GM12878 (cell line): ENCODE results near the gene DPM2. TPM values are rescaled to one million over a fixed set of nuclear protein-coding genes. Genes with fewer than 3 reads are reported as not detected.

ENCODE experiments used
- ATAC-seq: fragments of 200-7000 bp; cut with Tn5 transposase; 3 replicates; pipeline ENCODE4 v1.9.1; 2020; ENCODE audit warnings: mild to moderate bottlenecking, moderate library complexity
- BruUV-seq: library from RNA; stranded (reverse); fragments of 400-500 nt; replicated peaks from 2 replicates; lab custom pipeline; 2021; lab: Mats Ljungman, UMichigan
- CTCF ChIA-PET: fragments of 300-600 bp; sonication (Branson Sonifier 250); formaldehyde crosslinking; extraction: SDS; loops from one replicate; lab custom pipeline; 2021; ENCODE audit warnings: inconsistent platforms; lab: Yijun Ruan, JAX
- POLR2A ChIA-PET: fragments of 350-600 bp; formaldehyde crosslinking; extraction: SDS; loops from one replicate; lab custom pipeline; 2021; ENCODE audit warnings: inconsistent platforms; lab: Charles Lee
- RAD21 ChIA-PET: fragments of 300-600 bp; sonication (Branson Sonifier 250); formaldehyde crosslinking; loops from one replicate; lab custom pipeline; 2023; ENCODE audit warnings: antibody characterized with exemption; ENCODE audit not compliant: unreplicated experiment; lab: Charles Lee
- SMC1A ChIA-PET: fragments of 300-600 bp; sonication (Branson Sonifier 250); formaldehyde crosslinking; loops from one replicate; lab custom pipeline; 2023; ENCODE audit not compliant: unreplicated experiment, uncharacterized antibody; lab: Charles Lee
- DNase-seq: peaks from one replicate; pipeline ENCODE4 v3.0.0-alpha.2; 2011; ENCODE audit warnings: low read depth, low spot score
- FAIRE-seq: peaks from 3 replicates; lab custom pipeline; 2011; peaks lifted over from hg19 to GRCh38; lab: Jason Lieb, UNC
- H2AFZ ChIP-seq: 2 replicates; pipeline ENCODE4 v1.6.0; 2011; ENCODE audit warnings: low read depth, low read length, control low read depth; ENCODE audit not compliant: control insufficient read depth
- H3K27ac ChIP-seq: 2 replicates; pipeline ENCODE4 v1.5.1; 2011; ENCODE audit warnings: control low read depth; ENCODE audit not compliant: control insufficient read depth, insufficient read depth
- H3K27me3 ChIP-seq, 2 experiments: replicated peaks in 1 of 2; 2 replicates each; pipeline versions ENCODE4 v1.6.0 to v1.6.1; 2011; ENCODE audit warnings: low read length in 1 of 2; ENCODE audit not compliant: control insufficient read depth in 2 of 2, insufficient read depth in 2 of 2
- H3K36me3 ChIP-seq, 2 experiments: 2 replicates each; pipeline ENCODE4 v1.5.1; 2011; ENCODE audit warnings: low read length in 1 of 2; ENCODE audit not compliant: control insufficient read depth in 2 of 2, insufficient read depth in 2 of 2
- H3K4me1 ChIP-seq: 2 replicates; pipeline ENCODE4 v1.6.1; 2011; ENCODE audit warnings: mild to moderate bottlenecking, low read length, moderate library complexity, mixed read lengths; ENCODE audit not compliant: control insufficient read depth, insufficient read depth
- H3K4me2 ChIP-seq: 2 replicates; pipeline ENCODE4 v1.6.0; 2011; ENCODE audit warnings: control low read depth; ENCODE audit not compliant: control insufficient read depth, insufficient read depth
- H3K4me3 ChIP-seq: fragments of 200-600 bp; sonication (generic); 2 replicates; pipeline ENCODE4 v1.5.1; 2016
- H3K79me2 ChIP-seq: 2 replicates; pipeline ENCODE4 v1.6.0; 2011; ENCODE audit warnings: low read length; ENCODE audit not compliant: control insufficient read depth, insufficient read depth
- H3K9ac ChIP-seq: 2 replicates; pipeline ENCODE4 v1.8.0; 2011; ENCODE audit warnings: low read length, control low read depth, mixed read lengths; ENCODE audit not compliant: control insufficient read depth, insufficient read depth
- H3K9me3 ChIP-seq: replicated peaks from 3 replicates; pipeline ENCODE4 v1.5.1; 2011; ENCODE audit warnings: mild to moderate bottlenecking, low read length; ENCODE audit not compliant: control insufficient read depth, insufficient read depth
- H4K20me1 ChIP-seq: 2 replicates; pipeline ENCODE4 v1.6.0; 2011; ENCODE audit not compliant: control insufficient read depth, insufficient read depth
- NR2F1 ChIP-seq: fragments of 450-650 bp; conservative IDR thresholded peaks from 2 replicates; pipeline ENCODE4 v1.6.1; 2017; ENCODE audit warnings: mild to moderate bottlenecking
- PKNOX1 ChIP-seq: fragments of 450-650 bp; IDR thresholded peaks from 2 replicates; pipeline ENCODE4 v1.6.1; 2016; ENCODE audit warnings: mild to moderate bottlenecking
- SPI1 ChIP-seq: IDR thresholded peaks from 2 replicates; pipeline ENCODE4 v1.6.1; 2011; ENCODE audit warnings: low read depth, mild to moderate bottlenecking, low read length, moderate library complexity, borderline replicate concordance; ENCODE audit not compliant: insufficient read depth
- WGBS: methylation state at CpG from one replicate; pipeline ENCODE4 v1.1.6; 2016; ENCODE audit warnings: low lambda C conversion rate; ENCODE audit not compliant: insufficient replicate concordance, insufficient coverage; ENCODE audit errors: missing lambda C conversion rate; 5-methylcytosine and 5-hydroxymethylcytosine counted together
- in situ Hi-C: fragments of 300-500 bp; cut with MboI; formaldehyde crosslinking; loops from 9 replicates; pipeline ENCODE4 v1.14.3; 2018; ENCODE audit warnings: mixed read lengths
- intact Hi-C: fragments of 100-400 bp; cut with micrococcal nuclease; formaldehyde crosslinking; loops from one replicate; pipeline ENCODE4 v1.14.2; 2022; ENCODE audit not compliant: unreplicated experiment
- polyA plus RNA-seq, 11 experiments: library from polyadenylated mRNA; depleted of rRNA in 4 of 11; unstranded in 6 of 11; stranded (reverse) in 5 of 11; fragments of >200 nt; fragmentation: Nextera tagmentation in 4 of 11; fragmentation: Illumina TruSeq in 1 of 11; extraction: Ambion mirVana in 4 of 11; extraction: Trizol in 1 of 11; gene quantifications; 1 replicate in 1 of 11; 2 replicates in 10 of 11; pipeline versions ENCODE4 v1.2.1 to v1.2.3, GENCODE V29; 2011 to 2016; ENCODE audit warnings: inconsistent platforms in 2 of 11, missing spikeins in 2 of 11, low read depth in 1 of 11
- total RNA-seq, 4 experiments: library from RNA; depleted of rRNA in 3 of 4; stranded (reverse); fragments of >200 nt in 3 of 4; fragmentation: Illumina TruSeq in 1 of 4; extraction: Trizol in 1 of 4; gene quantifications; 2 replicates each; pipeline versions ENCODE4 v1.2.1 to v1.2.3, GENCODE V29; 2013 to 2021

DPM2 gene
- total and polyA plus RNA-seq, 10 of the 15 experiments (the other 5 are each of a cell fraction or from before 2014, with no cell fraction given) = 22.7 to 77.9 (median 44.7) TPM

- peak; percentile 56; the same call in 1 of the 2 replicates for TF ChIP-seq NR2F1
- no peak for TF ChIP-seq PKNOX1
- TF ChIP-seq SPI1 = peak; percentile 18; the same call in 1 of the 2 replicates
- peaks cover 11 to 13% of the 10 kb centered on the region in 2 experiments; a peak in 3 of 4 replicates for H3K36me3 ChIP-seq
- DNase-seq = no peak
- CTCF ChIA-PET = interaction anchor here (0.9 to 4.5 kb wide), 3 partner anchors 24 to 186 kb away, joined by 3 to 24 read pairs (median 5); partner anchors contain the start of gene TOR2A
- SMC1A ChIA-PET = interaction anchor here (0.7 to 1.2 kb wide), 2 partner anchors 23 to 86 kb away, joined by 3 read pairs; no protein-coding TSS in a partner anchor
- H3K27ac ChIP-seq = no peak overlapping the region
- in situ Hi-C loops (no loop called here), intact Hi-C loops (no loop called here)
- H3K9me3 ChIP-seq = peaks cover 15% of the 10 kb centered on the region; the same call in 2 of the 3 replicates
- H4K20me1 ChIP-seq = no peaks in the 10 kb centered on the region
- 18% methylated on average over 13 of the region's 19 CpGs for WGBS
- FAIRE-seq = no peak
- peaks cover 34% of the 10 kb centered on the region for H3K4me1 ChIP-seq
- peak; percentile 63 for ATAC-seq
- no peak overlapping the region; the same call in 1 of the 2 replicates for H2AFZ ChIP-seq
- H3K4me2 ChIP-seq = peak overlapping the region; percentile 79
- RAD21 ChIA-PET = interaction anchor here (0.6 to 10.1 kb wide), 5 partner anchors 9 to 162 kb away, joined by 3 to 92 read pairs (median 3); partner anchors contain the start of genes ST6GALNAC4 and TOR2A
- POLR2A ChIA-PET = interaction anchor here (0.6 to 11.0 kb wide), 3 partner anchors 9 to 121 kb away, joined by 3 to 166 read pairs (median 3); partner anchors contain the start of gene ST6GALNAC4
- H3K4me3 ChIP-seq = peak overlapping the region; percentile 60; the same call in 1 of the 2 replicates
- no TSS peak for BruUV-seq
- H3K79me2 ChIP-seq = peaks cover 5% of the 10 kb centered on the region
- H3K9ac ChIP-seq = no peak overlapping the region
- H3K27me3 ChIP-seq = no peaks in the 10 kb centered on the region
Measured at GRCh38 chr9:127897193-127897692, 40.4 kb downstream of the DPM2 start.
